DND-41 (cell line): ENCODE results near the gene AVL9.

Experiments used
- ATAC-seq: fragments of 200-7000 bp; cut with Tn5 transposase; 3 replicates; pipeline ENCODE4 v1.9.1; 2021; ENCODE audit warnings: low read depth; ENCODE audit not compliant: insufficient read depth
- DNase-seq: peaks from one replicate; pipeline ENCODE4 v3.0.0-alpha.2; 2020
- H2AFZ ChIP-seq: 2 replicates; pipeline ENCODE4 v1.6.0; 2012; ENCODE audit warnings: low read depth, low read length
- H3K27ac ChIP-seq: 2 replicates; pipeline ENCODE4 v1.5.1; 2012; ENCODE audit warnings: low read length, inconsistent platforms
- H3K27me3 ChIP-seq: fragments of 200-600 bp; sonication (generic); 2 replicates; pipeline ENCODE4 v1.6.0; 2012; ENCODE audit warnings: low read length, mild to moderate bottlenecking, inconsistent platforms; ENCODE audit not compliant: insufficient read depth, poor library complexity
- H3K36me3 ChIP-seq: 2 replicates; pipeline ENCODE4 v1.5.1; 2012; ENCODE audit warnings: low read length, inconsistent platforms; ENCODE audit not compliant: insufficient read depth
- H3K4me1 ChIP-seq: 2 replicates; pipeline ENCODE4 v1.5.1; 2012; ENCODE audit warnings: mild to moderate bottlenecking, low read length; ENCODE audit not compliant: insufficient read depth
- H3K4me2 ChIP-seq: 2 replicates; pipeline ENCODE4 v1.6.0; 2012; ENCODE audit warnings: mild to moderate bottlenecking, moderate library complexity, low read length, inconsistent platforms; ENCODE audit not compliant: insufficient read depth
- H3K4me3 ChIP-seq, 2 experiments: fragments of 200-600 bp in 1 of 2; shearing (Covaris generic) in 1 of 2; 2 replicates each; pipeline ENCODE4 v1.5.1; 2012 to 2016; ENCODE audit warnings: inconsistent platforms in 2 of 2, low read length in 2 of 2, mild to moderate bottlenecking in 2 of 2, low read depth in 1 of 2, moderate library complexity in 1 of 2
- H3K79me2 ChIP-seq: 2 replicates; pipeline ENCODE4 v1.6.0; 2012; ENCODE audit warnings: low read length, inconsistent platforms; ENCODE audit not compliant: insufficient read depth
- H3K9ac ChIP-seq: 2 replicates; pipeline ENCODE4 v1.6.0; 2012; ENCODE audit warnings: low read depth, mild to moderate bottlenecking, inconsistent platforms, low read length, moderate library complexity
- H3K9me3 ChIP-seq: 2 replicates; pipeline ENCODE4 v1.5.1; 2012; ENCODE audit warnings: low read length, moderate library complexity, mild to moderate bottlenecking, inconsistent platforms; ENCODE audit not compliant: insufficient read depth, severe bottlenecking
- H4K20me1 ChIP-seq: 2 replicates; pipeline ENCODE4 v1.6.0; 2012; ENCODE audit warnings: low read length; ENCODE audit not compliant: insufficient read depth
- CTCF ChIP-seq: IDR thresholded peaks from 2 replicates; pipeline ENCODE4 v1.5.1; 2012; ENCODE audit warnings: borderline replicate concordance, low read length, moderate library complexity, mild to moderate bottlenecking; ENCODE audit not compliant: poor library complexity, severe bottlenecking; ENCODE audit errors: extremely low read depth
- EZH2 ChIP-seq: IDR thresholded peaks from 3 replicates; pipeline ENCODE4 v1.6.1; 2012; ENCODE audit warnings: borderline replicate concordance, low read depth, mild to moderate bottlenecking, moderate library complexity, low read length, inconsistent platforms; ENCODE audit not compliant: severe bottlenecking

The AVL9 gene

DNA sequence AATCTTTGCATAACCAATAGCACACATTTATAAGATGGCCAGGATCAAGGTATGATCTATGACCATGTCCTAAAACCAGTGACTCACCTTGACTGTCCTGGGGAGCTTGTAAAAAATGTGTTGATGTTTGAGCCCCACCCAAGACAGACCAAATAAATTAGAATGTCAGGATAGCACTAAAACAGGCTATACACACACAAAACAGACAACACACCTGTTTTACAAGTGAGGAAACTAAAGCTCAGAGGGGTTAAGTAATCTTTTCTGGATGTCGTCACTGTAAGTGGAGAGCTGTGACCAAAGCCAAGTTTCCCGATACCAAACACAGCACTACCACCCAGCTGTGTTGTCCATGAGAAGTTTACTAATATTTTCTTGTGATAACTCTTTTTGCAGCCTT lies 84.5 kb downstream of the AVL9 start:
- Histone ChIP-seq H3K4me1 (no peaks in the 10 kb centered on the region), H4K20me1 (no peaks in the 10 kb centered on the region), H3K27ac (no peak overlapping the region), H3K36me3 (peaks cover 85% of the 10 kb centered on the region), H3K79me2 (no peaks in the 10 kb centered on the region), H3K9ac (no peak overlapping the region), H3K9me3 (no peaks in the 10 kb centered on the region), H3K4me2 (no peak overlapping the region), H3K27me3 (no peaks in the 10 kb centered on the region), H3K4me3 (no peak overlapping the region), H2AFZ (no peak overlapping the region)
- no peak for ATAC-seq
- no peak for DNase-seq
- no peak for TF ChIP-seq CTCF
- no peak for TF ChIP-seq EZH2

- DNase-seq (no peak), ATAC-seq (no peak)
- H2AFZ ChIP-seq: no peak overlapping the region
- no peaks in the 10 kb centered on the region for H3K27me3 ChIP-seq
- no peak overlapping the region for H3K27ac ChIP-seq
- no peaks in the 10 kb centered on the region for H3K4me1 ChIP-seq
- peaks cover 84% of the 10 kb centered on the region for H3K36me3 ChIP-seq
- H4K20me1 ChIP-seq: no peaks in the 10 kb centered on the region
- no peak overlapping the region for H3K9ac ChIP-seq
- H3K4me2 ChIP-seq: no peak overlapping the region
- TF ChIP-seq CTCF (no peak), EZH2 (no peak)
- H3K4me3 ChIP-seq: no peak overlapping the region
- H3K79me2 ChIP-seq: no peaks in the 10 kb centered on the region
- H3K9me3 ChIP-seq: no peaks in the 10 kb centered on the region
Observed at GRCh38 chr7:32580646-32581045, 85.4 kb downstream of the AVL9 start.

- no peak for DNase-seq
- Histone ChIP-seq H3K79me2 (no peaks in the 10 kb centered on the region), H3K4me1 (no peaks in the 10 kb centered on the region), H2AFZ (no peak overlapping the region), H3K27me3 (no peaks in the 10 kb centered on the region), H3K27ac (no peak overlapping the region), H3K4me3 (no peak overlapping the region), H4K20me1 (no peaks in the 10 kb centered on the region), H3K4me2 (no peak overlapping the region), H3K36me3 (peaks cover 82% of the 10 kb centered on the region), H3K9ac (no peak overlapping the region), H3K9me3 (no peaks in the 10 kb centered on the region)
- ATAC-seq: no peak
- TF ChIP-seq CTCF: no peak
Observed at GRCh38 chr7:32582036-32582435, 86.7 kb downstream of the AVL9 start.

DNA sequence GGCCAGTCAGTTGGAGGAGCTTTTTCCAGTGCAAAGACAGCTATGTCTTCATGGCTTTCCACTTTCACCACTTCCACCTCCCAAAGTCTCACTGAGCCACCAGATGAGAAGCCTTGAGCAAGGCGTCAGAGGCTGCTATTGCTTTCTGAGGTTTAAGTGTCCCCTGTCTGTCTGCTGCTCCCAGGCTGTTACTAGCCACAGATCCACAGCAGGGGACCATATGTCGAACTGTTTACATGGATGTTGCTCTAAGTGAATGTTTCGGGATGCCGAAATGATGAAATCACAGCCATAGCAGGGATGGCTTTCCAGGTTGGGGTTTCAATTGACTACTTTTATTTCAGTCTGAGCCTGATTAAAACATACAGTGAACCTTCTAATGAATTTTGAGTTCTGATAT lies 88.5 kb downstream of the AVL9 start:
- no peaks in the 10 kb centered on the region for H3K79me2 ChIP-seq
- H3K4me1 ChIP-seq: no peaks in the 10 kb centered on the region
- H4K20me1 ChIP-seq: no peaks in the 10 kb centered on the region
- TF ChIP-seq CTCF: no peak
- no peak for TF ChIP-seq EZH2
- H2AFZ ChIP-seq: no peak overlapping the region
- DNase-seq (no peak), ATAC-seq (no peak)
- no peaks in the 10 kb centered on the region for H3K27me3 ChIP-seq
- H3K4me3 ChIP-seq: no peak overlapping the region
- no peaks in the 10 kb centered on the region for H3K9me3 ChIP-seq
- H3K27ac ChIP-seq: no peak overlapping the region
- H3K36me3 ChIP-seq: peaks cover 71% of the 10 kb centered on the region
- no peak overlapping the region for H3K4me2 ChIP-seq
- no peak overlapping the region; the same call in 1 of the 2 replicates for H3K9ac ChIP-seq
